ENCODE data around the gene CYB561D1.

DNA sequence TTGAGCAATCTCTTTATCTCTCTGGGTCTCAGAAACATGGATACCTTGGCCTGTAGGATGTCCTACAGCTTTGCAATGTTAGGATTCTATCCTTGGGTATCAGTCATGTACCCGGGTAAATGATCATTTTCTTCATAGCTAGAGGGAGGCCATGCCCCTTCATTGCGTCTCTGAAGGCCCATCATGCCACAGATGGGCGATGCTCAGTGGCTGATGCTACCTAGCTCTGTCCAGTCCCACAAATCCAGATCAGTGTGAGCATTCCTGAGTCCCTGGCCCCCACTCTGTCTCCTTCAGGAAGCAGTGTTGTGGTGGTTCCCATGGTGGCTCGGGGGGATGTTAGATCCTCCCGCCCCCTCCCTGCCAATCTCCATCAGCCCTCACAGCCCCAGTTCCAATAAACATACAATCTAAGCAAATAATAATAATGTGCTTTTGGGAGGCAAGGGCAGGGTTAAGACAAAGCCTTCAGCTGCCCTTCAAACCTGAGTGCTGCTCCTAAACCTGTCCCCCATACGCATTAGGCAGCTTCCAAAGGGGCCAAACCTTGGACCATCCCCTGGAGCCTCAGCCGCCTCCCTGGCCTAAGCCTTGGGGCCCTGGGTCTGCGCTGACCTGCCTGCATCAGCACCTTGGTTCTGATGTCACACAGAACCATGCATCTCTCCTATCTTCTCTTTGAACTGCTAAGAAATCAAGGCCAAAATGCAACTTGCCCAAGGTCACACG lies 45.1 kb downstream of the CYB561D1 start:
- TF ChIP-seq, protein P1, sequence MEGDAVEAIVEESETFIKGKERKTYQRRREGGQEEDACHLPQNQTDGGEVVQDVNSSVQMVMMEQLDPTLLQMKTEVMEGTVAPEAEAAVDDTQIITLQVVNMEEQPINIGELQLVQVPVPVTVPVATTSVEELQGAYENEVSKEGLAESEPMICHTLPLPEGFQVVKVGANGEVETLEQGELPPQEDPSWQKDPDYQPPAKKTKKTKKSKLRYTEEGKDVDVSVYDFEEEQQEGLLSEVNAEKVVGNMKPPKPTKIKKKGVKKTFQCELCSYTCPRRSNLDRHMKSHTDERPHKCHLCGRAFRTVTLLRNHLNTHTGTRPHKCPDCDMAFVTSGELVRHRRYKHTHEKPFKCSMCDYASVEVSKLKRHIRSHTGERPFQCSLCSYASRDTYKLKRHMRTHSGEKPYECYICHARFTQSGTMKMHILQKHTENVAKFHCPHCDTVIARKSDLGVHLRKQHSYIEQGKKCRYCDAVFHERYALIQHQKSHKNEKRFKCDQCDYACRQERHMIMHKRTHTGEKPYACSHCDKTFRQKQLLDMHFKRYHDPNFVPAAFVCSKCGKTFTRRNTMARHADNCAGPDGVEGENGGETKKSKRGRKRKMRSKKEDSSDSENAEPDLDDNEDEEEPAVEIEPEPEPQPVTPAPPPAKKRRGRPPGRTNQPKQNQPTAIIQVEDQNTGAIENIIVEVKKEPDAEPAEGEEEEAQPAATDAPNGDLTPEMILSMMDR (IDR thresholded peaks at IDR 0.05; ENCODE audit: low read length) = no peak
- TF ChIP-seq EZH2 (optimal IDR thresholded peaks at IDR 0.05; ENCODE audit: low read depth, low read length) (no peak), EZH2phosphoT487 (IDR thresholded peaks at IDR 0.05; ENCODE audit: low read length) (no peak)
